T-cell (primary cell): ENCODE measurements around the gene DKKL1. TPM values are rescaled to one million over a fixed set of nuclear protein-coding genes. Genes with fewer than 3 reads are reported as not detected.
A peak's percentile ranks its signal among the peaks of the same experiment; 100 is the strongest.

Source experiments
- ATAC-seq, 4 experiments: fragments of 200-7000 bp in 3 of 4; fragments of 150-1000 bp in 1 of 4; cut with Tn5 transposase; replicated peaks in 1 of 4; 1 replicate in 3 of 4; 2 replicates in 1 of 4; pipeline ENCODE4 v1.10.0; 2021; ENCODE audit warnings: moderate library complexity in 3 of 4, mild to moderate bottlenecking in 2 of 4, moderate number of reproducible peaks in 1 of 4
- CTCF ChIA-PET, 2 donors: fragments of 300-600 bp; sonication (Branson Sonifier 250); formaldehyde crosslinking; loops; one replicate each; lab custom pipeline; 2022; ENCODE audit warnings: antibody characterized with exemption in 2 of 2; lab: Charles Lee
- POLR2A ChIA-PET, 2 donors: fragments of 300-600 bp; sonication (Branson Sonifier 250); formaldehyde crosslinking; loops; one replicate each; lab custom pipeline; 2022; ENCODE audit warnings: antibody characterized with exemption in 2 of 2; lab: Charles Lee
- DNase-seq, 35 experiments: peaks; one replicate each; pipeline versions ENCODE4 v3.0.0 to v3.0.0-alpha.2; 2013 to 2023
- H3K27ac ChIP-seq: one replicate; pipeline ENCODE4 v1.5.1; 2013; ENCODE audit warnings: low read length
- H3K27me3 ChIP-seq, 2 experiments: replicated peaks in 1 of 2; 1 replicate in 1 of 2; 2 replicates in 1 of 2; pipeline versions ENCODE4 v1.6.1 to v1.7.0; 2013; ENCODE audit warnings: low read length in 1 of 2, mixed read lengths in 1 of 2; ENCODE audit not compliant: control insufficient read depth in 2 of 2, insufficient read depth in 2 of 2; ENCODE audit errors: extremely low read depth in 1 of 2
- H3K36me3 ChIP-seq, 2 donors: 1 replicate in 1 of 2; 2 replicates in 1 of 2; pipeline versions ENCODE4 v1.6.1 to v1.7.0; 2013; ENCODE audit warnings: low read length in 1 of 2; ENCODE audit not compliant: control insufficient read depth in 2 of 2, insufficient read depth in 1 of 2; ENCODE audit errors: extremely low read depth in 1 of 2
- H3K4me1 ChIP-seq, 2 experiments: 1 replicate in 1 of 2; 2 replicates in 1 of 2; pipeline versions ENCODE4 v1.6.1 to v1.7.0; 2013; ENCODE audit warnings: low read length in 2 of 2, mixed read lengths in 1 of 2; ENCODE audit not compliant: insufficient read depth in 2 of 2, control insufficient read depth in 1 of 2; ENCODE audit errors: extremely low read depth in 1 of 2
- H3K4me3 ChIP-seq, 2 donors: 1 replicate in 1 of 2; 2 replicates in 1 of 2; pipeline versions ENCODE4 v1.5.1 to v1.7.0; 2013; ENCODE audit warnings: mild to moderate bottlenecking in 2 of 2, low read length in 1 of 2, moderate library complexity in 1 of 2; ENCODE audit not compliant: control insufficient read depth in 1 of 2; ENCODE audit errors: extremely low read depth in 1 of 2
- H3K9me3 ChIP-seq: 2 replicates; pipeline ENCODE4 v1.7.0; 2013
- H3K27ac Mint-ChIP-seq, 2 donors: one replicate each; pipeline ENCODE4 v1.8.0; 2020 to 2021; ENCODE audit warnings: mild to moderate bottlenecking in 2 of 2, mixed read lengths in 2 of 2
- H3K27me3 Mint-ChIP-seq, 2 donors: one replicate each; pipeline ENCODE4 v1.8.0; 2021 to 2022; ENCODE audit warnings: mixed read lengths in 2 of 2
- H3K36me3 Mint-ChIP-seq: one replicate; pipeline ENCODE4 v1.8.0; 2021; ENCODE audit warnings: mixed read lengths
- H3K4me1 Mint-ChIP-seq, 3 donors: one replicate each; pipeline ENCODE4 v1.8.0; 2020 to 2022; ENCODE audit warnings: mixed read lengths in 3 of 3, mild to moderate bottlenecking in 1 of 3
- H3K4me3 Mint-ChIP-seq, 3 donors: one replicate each; pipeline ENCODE4 v1.8.0; 2020 to 2022; ENCODE audit warnings: mild to moderate bottlenecking in 3 of 3, mixed read lengths in 3 of 3, moderate library complexity in 3 of 3
- H3K9me3 Mint-ChIP-seq, 3 donors: one replicate each; pipeline ENCODE4 v1.8.0; 2020 to 2022; ENCODE audit warnings: mixed read lengths in 3 of 3
- WGBS: methylation state at CpG from one replicate; pipeline ENCODE4 v1.1.5; 2013; ENCODE audit warnings: missing lambda C conversion rate; ENCODE audit not compliant: insufficient coverage; 5-methylcytosine and 5-hydroxymethylcytosine counted together
- total RNA-seq, 35 experiments: library from RNA in 6 of 35; stranded (reverse) in 6 of 35; fragments of 120-200 nt in 1 of 35; gene quantifications; one replicate each; pipeline versions ENCODE4 v1.2.1 to v1.2.4 and lab custom pipeline; 2013 to 2026

DKKL1 gene
- total RNA-seq, 5 donors from 2014 or later (not counting 1 experiment from before 2014, with no cell fraction given): not detected

- POLR2A ChIA-PET: interaction anchor here in 1 of 2 donors (0.7 kb wide), 1 partner anchor 16 kb away, joined by 4 read pairs; no protein-coding TSS in a partner anchor
- Mint-ChIP-seq H3K9me3 (no peaks in the 10 kb centered on the region), H3K27me3 (no peaks in the 10 kb centered on the region), H3K4me3 (peak overlapping the region in 1 of 3 donors; percentile 60), H3K36me3 (no peaks in the 10 kb centered on the region), H3K27ac (peak overlapping the region; percentile 0 to 34), H3K4me1 (peaks cover 15 to 20% (median 19%) of the 10 kb centered on the region in 3 donors)
- no peaks in the 10 kb centered on the region for H3K9me3 ChIP-seq
- CTCF ChIA-PET: no interaction called here
- H3K4me1 ChIP-seq: peaks cover 13 to 21% of the 10 kb centered on the region in 2 experiments
- 43% methylated on average over 6 of the region's 11 CpGs for WGBS
- no peaks in the 10 kb centered on the region for H3K36me3 ChIP-seq
- no peak overlapping the region for H3K4me3 ChIP-seq
- ATAC-seq (peak in 3 of 4 experiments; percentile 35 to 67 (median 51)), DNase-seq (no peak)
- H3K27ac ChIP-seq: no peak overlapping the region
- H3K27me3 ChIP-seq: peaks cover 0 to 13% of the 10 kb centered on the region in 2 experiments
Measured at GRCh38 chr19:49398001-49398615, 34.4 kb downstream of the DKKL1 start.

- H3K4me1 Mint-ChIP-seq: peaks cover 22 to 27% (median 26%) of the 10 kb centered on the region in 3 donors
- H3K27ac Mint-ChIP-seq: peak overlapping the region; percentile 10 to 60
- Histone ChIP-seq H3K4me3 (no peak overlapping the region), H3K27ac (no peak overlapping the region), H3K9me3 (no peaks in the 10 kb centered on the region), H3K27me3 (peaks cover 0 to 13% of the 10 kb centered on the region in 2 experiments), H3K36me3 (no peaks in the 10 kb centered on the region), H3K4me1 (peaks cover 19 to 24% of the 10 kb centered on the region in 2 experiments)
- DNase-seq (no peak), ATAC-seq (no peak)
- CTCF ChIA-PET: no interaction called here
- H3K9me3 Mint-ChIP-seq: no peaks in the 10 kb centered on the region
- H3K36me3 Mint-ChIP-seq: no peaks in the 10 kb centered on the region
- WGBS: 83% methylated on average over 3 of the region's 6 CpGs
- H3K4me3 Mint-ChIP-seq: peak overlapping the region in 1 of 3 donors; percentile 60
- POLR2A ChIA-PET: no interaction called here
- no peaks in the 10 kb centered on the region for H3K27me3 Mint-ChIP-seq
Measured at GRCh38 chr19:49398931-49399330, 35.3 kb downstream of the DKKL1 start.

GRCh38 chr19:49400029-49400428, 36.4 kb downstream of the DKKL1 start:
- Histone ChIP-seq H3K9me3 (no peaks in the 10 kb centered on the region), H3K27me3 (peaks cover 0 to 6% of the 10 kb centered on the region in 2 experiments), H3K4me3 (no peak overlapping the region), H3K27ac (no peak overlapping the region), H3K4me1 (peaks cover 19 to 25% of the 10 kb centered on the region in 2 experiments), H3K36me3 (no peaks in the 10 kb centered on the region)
- no peaks in the 10 kb centered on the region for H3K9me3 Mint-ChIP-seq
- H3K4me3 Mint-ChIP-seq: no peak overlapping the region
- no peaks in the 10 kb centered on the region for H3K27me3 Mint-ChIP-seq
- WGBS: no CpG with 5 or more reads among the region's 6 CpGs
- POLR2A ChIA-PET: interaction anchor here in 1 of 2 donors (0.5 kb wide), 1 partner anchor 15 kb away, joined by 4 read pairs; no protein-coding TSS in a partner anchor
- H3K4me1 Mint-ChIP-seq: peaks cover 24 to 29% (median 28%) of the 10 kb centered on the region in 3 donors
- CTCF ChIA-PET: interaction anchor here in 1 of 2 donors (0.7 kb wide), 1 partner anchor 14 kb away, joined by 10 read pairs; no protein-coding TSS in a partner anchor
- no peak overlapping the region for H3K27ac Mint-ChIP-seq
- no peak for ATAC-seq
- DNase-seq: no peak
- H3K36me3 Mint-ChIP-seq: no peaks in the 10 kb centered on the region

GRCh38 chr19:49403404-49404187, 39.9 kb downstream of the DKKL1 start:
- H3K27ac ChIP-seq: no peak overlapping the region
- ChIA-PET POLR2A (no interaction called here), CTCF (no interaction called here)
- 94% methylated on average over 2 of the region's 7 CpGs for WGBS
- Mint-ChIP-seq H3K9me3 (no peaks in the 10 kb centered on the region), H3K4me3 (no peak overlapping the region), H3K36me3 (no peaks in the 10 kb centered on the region), H3K27ac (peak overlapping the region in 1 of 2 donors; percentile 27), H3K27me3 (no peaks in the 10 kb centered on the region), H3K4me1 (peaks cover 27 to 40% (median 32%) of the 10 kb centered on the region in 3 donors)
- peaks cover 20 to 37% of the 10 kb centered on the region in 2 experiments for H3K4me1 ChIP-seq
- peak in 1 of 4 experiments; percentile 31 for ATAC-seq
- H3K27me3 ChIP-seq: peaks cover 0 to 5% of the 10 kb centered on the region in 2 experiments
- H3K9me3 ChIP-seq: no peaks in the 10 kb centered on the region
- no peaks in the 10 kb centered on the region for H3K36me3 ChIP-seq
- no peak for DNase-seq
- no peak overlapping the region for H3K4me3 ChIP-seq

GRCh38 chr19:49407079-49407478, 43.4 kb downstream of the DKKL1 start:
- H3K9me3 Mint-ChIP-seq: no peaks in the 10 kb centered on the region
- H3K27me3 Mint-ChIP-seq: no peaks in the 10 kb centered on the region
- no peak overlapping the region for H3K27ac Mint-ChIP-seq
- H3K4me1 Mint-ChIP-seq: peaks cover 51 to 66% (median 58%) of the 10 kb centered on the region in 3 donors
- H3K4me3 Mint-ChIP-seq: peak overlapping the region in 1 of 3 donors; percentile 76
- no peak overlapping the region for H3K4me3 ChIP-seq
- peaks cover 0 to 3% of the 10 kb centered on the region in 2 experiments for H3K27me3 ChIP-seq
- 81% methylated on average over 5 of the region's 7 CpGs for WGBS
- peaks cover 38 to 63% of the 10 kb centered on the region in 2 experiments for H3K4me1 ChIP-seq
- no peaks in the 10 kb centered on the region for H3K36me3 ChIP-seq
- H3K9me3 ChIP-seq: no peaks in the 10 kb centered on the region
- no peak overlapping the region for H3K27ac ChIP-seq
- DNase-seq (no peak), ATAC-seq (no peak)
- ChIA-PET CTCF (no interaction called here), POLR2A (no interaction called here)
- H3K36me3 Mint-ChIP-seq: no peaks in the 10 kb centered on the region

GRCh38 chr19:49407482-49408015, 43.9 kb downstream of the DKKL1 start:
- Histone ChIP-seq H3K27me3 (peaks cover 0 to 3% of the 10 kb centered on the region in 2 experiments), H3K9me3 (no peaks in the 10 kb centered on the region), H3K4me3 (peak overlapping the region in 1 of 2 donors; percentile 18), H3K36me3 (no peaks in the 10 kb centered on the region), H3K27ac (no peak overlapping the region), H3K4me1 (peaks cover 42 to 68% of the 10 kb centered on the region in 2 experiments)
- ChIA-PET CTCF (no interaction called here), POLR2A (no interaction called here)
- WGBS: 84% methylated on average over 12 of the region's 16 CpGs
- Mint-ChIP-seq H3K36me3 (no peaks in the 10 kb centered on the region), H3K27me3 (no peaks in the 10 kb centered on the region), H3K27ac (peak overlapping the region; percentile 77 to 96), H3K4me1 (peaks cover 56 to 71% (median 62%) of the 10 kb centered on the region in 3 donors), H3K9me3 (no peaks in the 10 kb centered on the region), H3K4me3 (peak overlapping the region in 1 of 3 donors; percentile 76)
- DNase-seq (no peak), ATAC-seq (peak in 1 of 4 experiments; percentile 19)
